Measurements from ENCODE around the gene MRPL18.

GRCh38 chr6:159804504-159804903 is 14.2 kb downstream of the MRPL18 start:
- no peak for TF ChIP-seq GABPA (IDR thresholded peaks at IDR 0.05; ENCODE audit: low read depth)
- TF ChIP-seq CTCF (IDR thresholded peaks at IDR 0.05; ENCODE audit: insufficient read depth, low read length), result no peak
- no peak for TF ChIP-seq REST (IDR thresholded peaks at IDR 0.05; ENCODE audit: insufficient replicate concordance, low read depth)
